GM12891 (cell line): ENCODE measurements around the gene TUBGCP4.

Experiments used
- POLR2A ChIP-seq: IDR thresholded peaks from 2 replicates; pipeline ENCODE4 v1.6.1; 2011; ENCODE audit warnings: low read depth, low read length, control low read depth
- POLR2AphosphoS5 ChIP-seq: IDR thresholded peaks from 2 replicates; pipeline ENCODE4 v1.6.1; 2011; ENCODE audit warnings: low read depth, low read length, control low read depth
- TAF1 ChIP-seq: IDR thresholded peaks from 2 replicates; pipeline ENCODE4 v1.6.1; 2011; ENCODE audit warnings: low read depth, low read length, control low read depth

DNA sequence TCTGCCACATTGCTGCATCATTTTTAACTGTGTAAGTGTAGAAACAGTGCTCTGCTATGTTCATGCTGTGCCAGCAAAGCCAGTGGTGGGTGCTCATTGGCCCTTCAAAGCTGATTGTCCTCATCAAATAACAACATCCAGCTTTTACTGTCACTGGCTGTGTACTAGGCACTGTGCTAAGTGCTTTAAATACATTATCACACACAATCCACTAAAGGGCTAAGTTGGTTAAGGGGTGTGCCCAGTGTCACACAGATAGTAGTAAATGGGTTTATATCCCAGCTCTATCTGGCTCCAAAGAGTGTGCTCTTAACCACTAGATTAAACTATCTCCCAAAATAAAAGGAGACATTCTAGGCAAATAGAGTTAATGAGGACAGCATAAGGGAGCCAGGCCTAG is 7.7 kb downstream of the TUBGCP4 start:
- TF ChIP-seq POLR2A (no peak), POLR2AphosphoS5 (no peak), TAF1 (no peak)
